ENCODE results near the gene AFAP1L2.

Gene AFAP1L2

GRCh38 chr10:114332301-114333192, 71.8 kb downstream of the AFAP1L2 start:
- DNase-seq, result no peak

- DNase-seq, result no peak
Measured at GRCh38 chr10:114329634-114330365, 74.5 kb downstream of the AFAP1L2 start.

DNA sequence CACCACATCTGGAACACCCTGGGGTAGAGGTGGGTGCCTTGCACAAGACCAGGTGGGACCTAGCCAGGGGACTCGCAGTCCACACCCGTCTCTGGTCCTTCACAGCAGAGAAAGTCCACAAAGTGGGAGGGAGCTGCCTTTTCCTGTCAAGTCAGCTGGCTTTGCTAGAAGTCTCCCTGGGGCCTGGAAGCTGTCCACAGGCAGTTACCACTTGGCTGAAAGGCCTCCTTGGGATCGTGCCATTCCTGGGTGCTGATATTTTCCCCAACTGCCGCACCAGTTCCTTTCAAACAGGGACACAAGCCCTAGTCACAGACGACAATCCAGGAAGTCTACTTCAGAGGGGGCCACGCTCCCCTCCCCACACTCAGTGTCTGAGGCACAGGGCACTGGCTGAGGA, 75.4 kb downstream of the AFAP1L2 start:
- DNase-seq, result no peak

DNA sequence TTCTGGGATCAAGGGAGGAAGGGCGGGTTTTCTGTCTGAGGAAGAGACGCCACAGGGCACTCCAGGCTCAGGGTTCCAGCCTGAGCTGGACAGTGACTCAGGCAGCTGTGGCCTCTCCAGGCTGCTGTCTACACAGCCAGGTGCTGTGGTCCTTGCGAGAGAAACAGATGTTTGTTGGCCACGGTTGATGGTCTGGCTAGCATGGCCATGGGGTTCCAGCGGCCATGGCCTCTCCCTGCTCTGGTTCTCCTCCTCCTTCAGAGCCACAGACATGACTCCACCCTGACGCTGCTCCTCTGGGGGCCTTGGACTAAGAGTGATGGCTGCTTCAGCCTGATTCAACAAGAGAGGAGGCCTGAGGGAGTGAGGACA, 75.9 kb downstream of the AFAP1L2 start:
- no peak for DNase-seq

GRCh38 chr10:114327537-114328440, 76.5 kb downstream of the AFAP1L2 start:
- DNase-seq, result no peak

- no peak for DNase-seq
Measured at GRCh38 chr10:114326795-114327194, 77.5 kb downstream of the AFAP1L2 start.

- no peak for DNase-seq
Measured at GRCh38 chr10:114323023-114323422, 81.3 kb downstream of the AFAP1L2 start.

DNA sequence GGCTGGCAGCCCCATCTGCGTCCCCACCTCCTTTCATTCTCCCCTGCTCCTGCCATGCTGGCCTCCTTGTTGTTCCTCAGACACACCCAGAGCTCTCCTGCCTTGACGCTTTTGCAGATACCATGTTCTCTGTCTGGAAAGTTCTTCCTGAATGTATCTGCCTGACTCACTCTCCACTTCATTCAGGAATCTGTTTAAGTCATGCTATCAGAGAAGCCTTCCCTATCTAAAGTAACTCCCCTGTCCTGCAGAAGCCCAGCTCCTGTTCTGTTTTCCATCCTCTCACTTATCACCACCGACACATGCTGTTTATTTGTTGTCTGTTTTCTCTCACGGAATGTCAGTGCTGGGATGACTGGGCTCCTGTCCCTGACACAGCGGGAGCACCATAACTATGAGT, 82.0 kb downstream of the AFAP1L2 start:
- no peak for DNase-seq

DNA sequence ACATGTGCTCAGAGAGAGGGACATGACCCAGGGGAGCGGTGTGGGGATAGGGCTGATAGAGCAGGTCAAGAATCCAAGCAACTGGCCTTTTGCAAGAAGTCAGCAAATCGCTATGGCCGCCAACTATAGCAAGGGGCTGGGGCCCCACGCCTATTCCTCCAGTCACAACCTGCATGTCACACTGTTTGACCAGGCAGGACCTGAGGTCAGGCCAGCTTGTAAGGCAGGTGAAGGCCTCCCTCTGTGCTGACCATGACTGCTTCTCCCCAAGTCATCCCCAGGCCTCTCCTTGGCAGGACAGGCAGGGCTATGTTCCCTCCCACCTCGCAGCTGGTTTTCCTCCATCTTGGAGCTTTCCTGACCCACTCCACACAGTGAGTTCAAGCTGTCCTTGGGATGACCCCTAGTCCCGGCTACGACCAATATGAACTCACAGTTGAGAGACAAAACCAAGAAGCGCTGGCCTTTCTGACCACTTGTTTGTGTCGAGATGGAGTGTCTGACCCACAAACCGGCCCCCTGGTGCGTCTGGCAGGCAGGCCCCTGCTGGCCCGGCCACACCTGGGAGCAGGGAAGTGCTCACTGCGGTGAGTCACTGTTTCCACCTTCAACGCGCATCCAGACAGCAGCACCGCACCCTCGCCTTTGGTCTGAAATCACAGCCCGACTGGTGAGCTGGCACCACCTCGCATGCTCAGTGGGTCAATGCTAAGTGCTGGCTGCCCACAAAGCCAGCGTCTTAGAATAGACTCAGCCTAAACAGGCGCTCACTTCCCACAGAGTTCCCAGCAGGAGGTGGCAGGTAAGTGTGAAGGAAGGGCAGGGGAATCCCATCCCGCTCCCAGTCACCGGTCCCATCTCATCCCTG, 83.8 kb downstream of the AFAP1L2 start:
- no peak for DNase-seq

DNA sequence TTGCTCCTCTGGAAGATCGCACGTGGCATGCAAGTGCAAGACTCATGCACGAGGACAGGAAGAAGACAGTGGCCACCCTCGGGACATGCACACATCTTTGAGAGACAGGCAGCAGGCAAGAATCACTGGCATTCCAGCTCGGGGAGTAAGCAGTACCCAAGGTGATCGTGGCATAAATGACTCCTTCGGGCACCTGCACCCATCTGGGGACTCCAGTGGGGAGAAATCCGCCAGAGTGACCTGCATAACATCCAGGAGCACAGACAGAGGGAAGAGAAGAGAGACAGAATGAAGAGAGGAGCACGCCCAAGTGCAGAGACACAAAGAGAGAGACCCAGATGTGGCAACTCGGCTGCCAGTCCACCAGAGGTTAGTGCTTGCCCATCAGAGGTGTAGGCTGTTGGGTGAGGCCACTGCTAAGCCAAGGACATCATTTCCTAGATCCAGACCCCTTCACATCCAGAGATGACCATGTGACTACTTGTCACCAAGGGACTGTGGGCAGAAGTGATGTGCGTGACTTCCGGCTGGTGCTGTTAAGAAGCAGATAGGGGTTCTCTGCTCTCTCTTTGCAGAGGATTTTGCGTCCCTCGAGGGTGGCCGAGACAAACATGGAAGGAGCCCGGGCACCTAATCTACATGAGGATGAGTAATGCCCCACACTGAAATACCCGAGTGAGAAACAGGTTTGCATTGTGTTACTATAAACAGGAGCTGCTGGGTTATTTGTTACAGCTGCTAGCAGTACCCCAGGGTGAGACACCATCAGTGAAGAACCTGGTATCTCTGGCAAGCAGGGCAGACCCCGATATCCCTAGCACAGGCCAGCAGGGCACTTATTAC, 84.7 kb downstream of the AFAP1L2 start:
- DNase-seq, result no peak

- DNase-seq, result no peak
Measured at GRCh38 chr10:114316744-114317143, 87.6 kb downstream of the AFAP1L2 start.

DNA sequence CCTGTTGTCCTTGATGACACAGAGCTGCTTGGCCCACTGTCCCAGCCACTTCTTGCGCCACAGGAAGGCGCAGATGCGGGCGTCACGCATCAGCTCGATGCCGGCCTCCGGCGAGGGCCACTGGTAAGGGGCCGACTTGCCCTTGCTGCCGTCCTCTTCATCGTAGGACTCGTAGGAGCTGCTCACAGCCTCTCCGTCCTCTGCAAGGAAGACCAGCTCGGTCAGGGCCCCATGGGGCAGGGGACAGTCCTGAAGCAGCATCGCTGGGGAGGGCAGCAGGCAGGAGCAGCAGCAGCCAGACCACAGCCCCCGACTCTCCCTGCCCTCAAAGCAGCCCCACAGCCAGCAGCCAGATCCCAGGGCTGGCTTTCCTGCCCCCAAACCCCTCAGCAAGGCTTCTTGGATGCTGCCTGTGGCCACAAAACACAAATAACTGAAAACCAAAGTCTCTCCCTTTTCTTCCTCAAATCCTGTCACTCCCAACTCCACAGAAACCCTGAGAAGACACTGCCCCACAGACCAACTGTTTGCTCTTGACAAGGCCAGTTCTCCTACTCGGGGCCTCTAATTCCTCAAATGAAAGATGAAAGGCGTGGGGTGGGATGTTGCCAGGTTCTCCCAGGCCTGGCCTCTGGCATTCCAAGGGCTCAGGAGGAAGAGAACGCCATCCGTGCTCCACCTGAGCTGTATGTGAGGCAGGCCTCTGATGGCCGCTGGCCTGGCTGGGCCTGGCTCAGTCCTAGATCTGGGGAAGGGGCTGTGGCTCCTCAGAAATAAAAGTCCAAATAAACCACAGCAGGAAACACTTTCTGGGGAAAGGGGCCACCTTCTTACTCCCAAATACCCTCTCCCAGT, 88.5 kb downstream of the AFAP1L2 start:
- no peak for DNase-seq

- DNase-seq, result no peak
Measured at GRCh38 chr10:114313866-114314265, 90.4 kb downstream of the AFAP1L2 start.

DNA sequence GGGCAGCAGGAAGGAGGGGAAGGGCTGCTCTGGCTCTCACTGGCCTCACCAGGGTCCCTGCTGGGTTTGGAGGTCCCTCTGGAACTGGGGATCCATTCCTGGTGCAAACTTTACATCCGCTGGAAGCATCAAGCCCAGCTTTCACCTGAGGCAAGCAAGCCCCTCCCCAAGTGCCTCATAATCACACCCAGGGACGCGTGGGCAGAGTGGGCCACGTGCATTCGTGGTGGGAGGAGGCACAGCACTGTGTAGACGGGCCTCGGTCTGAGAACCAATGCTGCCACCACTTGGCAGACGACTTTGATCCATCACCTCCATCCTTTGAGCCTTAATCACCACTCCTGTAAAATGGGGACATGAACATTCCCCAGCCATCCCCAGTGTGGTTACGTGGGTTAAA, 91.2 kb downstream of the AFAP1L2 start:
- no peak for DNase-seq

- DNase-seq, result no peak
Measured at GRCh38 chr10:114311496-114312209, 92.6 kb downstream of the AFAP1L2 start.

GRCh38 chr10:114311023-114311422, 93.3 kb downstream of the AFAP1L2 start:
- no peak for DNase-seq

GRCh38 chr10:114310346-114310745, 94.0 kb downstream of the AFAP1L2 start:
- DNase-seq, result no peak

DNA sequence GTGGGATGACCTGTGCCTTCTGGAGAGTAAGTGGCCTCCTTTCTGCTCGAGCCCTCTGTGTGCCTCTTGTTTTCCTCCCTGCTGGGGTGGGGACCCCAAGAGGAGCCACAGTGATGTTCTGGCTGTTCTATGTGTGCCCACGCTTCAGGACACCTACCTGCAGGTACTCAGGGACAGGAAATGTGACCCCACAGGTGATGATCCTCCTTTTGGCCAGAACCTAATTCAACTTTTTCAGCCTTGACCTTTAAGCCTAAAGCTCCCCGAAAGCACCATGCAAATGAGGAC, 95.0 kb downstream of the AFAP1L2 start:
- DNase-seq, result no peak

GRCh38 chr10:114308531-114309363, 95.6 kb downstream of the AFAP1L2 start:
- DNase-seq, result no peak

Measured in NCI-H446 (cell line).